Measurements from ENCODE around the gene TFEB.

DNA sequence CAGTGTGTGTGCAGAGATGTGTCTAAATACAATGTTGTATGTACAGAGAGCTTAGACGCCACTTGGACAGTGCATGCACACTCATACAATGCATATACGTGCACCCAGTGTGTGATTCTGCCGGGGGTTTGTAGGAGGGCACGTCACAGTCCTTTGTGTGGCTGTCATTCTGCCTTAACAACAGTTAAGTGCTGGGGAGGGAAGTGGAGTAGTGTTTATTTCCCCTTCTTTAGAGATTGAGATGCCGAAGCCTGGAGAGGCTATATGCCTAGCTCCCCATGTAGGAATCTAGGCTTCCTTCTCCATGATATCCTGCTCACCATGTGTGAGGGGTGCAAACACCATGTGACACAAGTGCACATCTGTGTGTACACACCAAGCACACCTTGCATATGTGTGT, 59.0 kb downstream of the TFEB start:
- TF ChIP-seq, protein P1, sequence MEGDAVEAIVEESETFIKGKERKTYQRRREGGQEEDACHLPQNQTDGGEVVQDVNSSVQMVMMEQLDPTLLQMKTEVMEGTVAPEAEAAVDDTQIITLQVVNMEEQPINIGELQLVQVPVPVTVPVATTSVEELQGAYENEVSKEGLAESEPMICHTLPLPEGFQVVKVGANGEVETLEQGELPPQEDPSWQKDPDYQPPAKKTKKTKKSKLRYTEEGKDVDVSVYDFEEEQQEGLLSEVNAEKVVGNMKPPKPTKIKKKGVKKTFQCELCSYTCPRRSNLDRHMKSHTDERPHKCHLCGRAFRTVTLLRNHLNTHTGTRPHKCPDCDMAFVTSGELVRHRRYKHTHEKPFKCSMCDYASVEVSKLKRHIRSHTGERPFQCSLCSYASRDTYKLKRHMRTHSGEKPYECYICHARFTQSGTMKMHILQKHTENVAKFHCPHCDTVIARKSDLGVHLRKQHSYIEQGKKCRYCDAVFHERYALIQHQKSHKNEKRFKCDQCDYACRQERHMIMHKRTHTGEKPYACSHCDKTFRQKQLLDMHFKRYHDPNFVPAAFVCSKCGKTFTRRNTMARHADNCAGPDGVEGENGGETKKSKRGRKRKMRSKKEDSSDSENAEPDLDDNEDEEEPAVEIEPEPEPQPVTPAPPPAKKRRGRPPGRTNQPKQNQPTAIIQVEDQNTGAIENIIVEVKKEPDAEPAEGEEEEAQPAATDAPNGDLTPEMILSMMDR (IDR thresholded peaks at IDR 0.05), result no peak
- no peak for TF ChIP-seq EZH2 (IDR thresholded peaks at IDR 0.05)
